Gastrocnemius medialis (tissue), 4 donors: ENCODE measurements around the gene PPM1E. TPM values are rescaled to one million over a fixed set of nuclear protein-coding genes. Genes with fewer than 3 reads are reported as not detected.

Experiments used
- ATAC-seq, 2 donors: fragments of 150-250 bp; one replicate each; pipeline ENCODE4 v1.9.1; 2016
- DNase-seq, 2 donors: peaks; one replicate each; pipeline ENCODE4 v3.0.0-alpha.2; 2019
- H3K27ac ChIP-seq, 4 donors: fragments of 200-600 bp; sonication (generic); 1 replicate in 1 of 4; 2 replicates in 3 of 4; pipeline ENCODE4 v1.5.1; 2016 to 2018; ENCODE audit warnings: mild to moderate bottlenecking in 2 of 4, moderate library complexity in 1 of 4
- H3K27me3 ChIP-seq, 3 donors: fragments of 200-600 bp; sonication (generic) in 2 of 3; 1 replicate in 1 of 3; 2 replicates in 2 of 3; pipeline versions ENCODE4 v1.5.1 to v1.6.0; 2016 to 2019; ENCODE audit warnings: mild to moderate bottlenecking in 1 of 3, moderate library complexity in 1 of 3
- H3K36me3 ChIP-seq, 2 donors: fragments of 200-600 bp; sonication (generic) in 1 of 2; one replicate each; pipeline ENCODE4 v1.5.1; 2017 to 2018
- H3K4me1 ChIP-seq, 2 donors: fragments of 200-600 bp; sonication (generic) in 1 of 2; one replicate each; pipeline ENCODE4 v1.5.1; 2016 to 2017; ENCODE audit warnings: mild to moderate bottlenecking in 2 of 2
- H3K4me3 ChIP-seq, 4 donors: fragments of 200-600 bp; sonication (generic) in 3 of 4; 1 replicate in 1 of 4; 2 replicates in 3 of 4; pipeline ENCODE4 v1.5.1; 2016 to 2019; ENCODE audit warnings: mild to moderate bottlenecking in 2 of 4
- H3K9me3 ChIP-seq, 3 donors: fragments of 200-600 bp; sonication (generic) in 2 of 3; 1 replicate in 1 of 3; 2 replicates in 2 of 3; pipeline ENCODE4 v1.5.1; 2016 to 2019
- CTCF ChIP-seq, 5 experiments: fragments of 450-650 bp in 3 of 5; fragments of 200-600 bp in 2 of 5; sonication (generic) in 2 of 5; IDR thresholded peaks in 4 of 5; conservative IDR thresholded peaks in 1 of 5; 1 replicate in 4 of 5; 2 replicates in 1 of 5; pipeline ENCODE4 v1.5.1; 2016 to 2019; ENCODE audit warnings: antibody characterized with exemption in 5 of 5, mild to moderate bottlenecking in 3 of 5, moderate library complexity in 3 of 5
- POLR2A ChIP-seq, 2 donors: fragments of 450-650 bp; IDR thresholded peaks; one replicate each; pipeline ENCODE4 v1.6.1; 2017; ENCODE audit warnings: antibody characterized with exemption in 2 of 2, mild to moderate bottlenecking in 2 of 2, moderate library complexity in 2 of 2
- in situ Hi-C, 4 donors: fragments of 200-750 bp; cut with MboI; loops; one replicate each; pipeline versions ENCODE4 v1.15.0 to v1.8.0; 2017; ENCODE audit warnings: low sequenced_read_pairs in 4 of 4
- intact Hi-C: fragments of 100-400 bp; cut with DNase I; formaldehyde crosslinking; loops from one replicate; pipeline ENCODE4 v1.15.1; 2023; ENCODE audit warnings: low total_unique reads
- total RNA-seq, 4 donors: library from RNA; depleted of rRNA; stranded (reverse); fragments of >200 nt; gene quantifications; one replicate each; pipeline versions ENCODE4 v1.1.0 to v1.2.3, GENCODE V29; 2016

The PPM1E gene
- total RNA-seq, 4 donors from 2014 or later = 0.04 to 0.07 TPM; not detected in 2

- DNase-seq (no peak), ATAC-seq (no peak)
- intact Hi-C loops (no loop called here), in situ Hi-C loops (no loop called here)
- no peaks in the 10 kb centered on the region for H3K27me3 ChIP-seq
- no peak overlapping the region for H3K27ac ChIP-seq
- H3K36me3 ChIP-seq = no peaks in the 10 kb centered on the region
- H3K4me3 ChIP-seq = no peak overlapping the region
- TF ChIP-seq CTCF (IDR thresholded peaks at IDR 0.05 in 4 of 5, conservative IDR thresholded peaks at IDR 0.05 in 1 of 5) (no peak), POLR2A (IDR thresholded peaks at IDR 0.05) (no peak)
- H3K4me1 ChIP-seq = no peaks in the 10 kb centered on the region
- no peaks in the 10 kb centered on the region for H3K9me3 ChIP-seq
These were observed 53.9 kb downstream of the PPM1E start for GRCh38 chr17:58809564-58809936.

GRCh38 chr17:58811290-58811689 is 55.6 kb downstream of the PPM1E start:
- ATAC-seq (no peak), DNase-seq (no peak)
- Histone ChIP-seq H3K4me3 (no peak overlapping the region), H3K27me3 (no peaks in the 10 kb centered on the region), H3K27ac (no peak overlapping the region), H3K4me1 (no peaks in the 10 kb centered on the region), H3K9me3 (no peaks in the 10 kb centered on the region), H3K36me3 (no peaks in the 10 kb centered on the region)
- intact Hi-C loops = no loop called here
- TF ChIP-seq CTCF (IDR thresholded peaks at IDR 0.05 in 4 of 5, conservative IDR thresholded peaks at IDR 0.05 in 1 of 5) (no peak), POLR2A (IDR thresholded peaks at IDR 0.05) (no peak)
- in situ Hi-C loops = no loop called here

GRCh38 chr17:58813712-58814111 is 58.1 kb downstream of the PPM1E start:
- no peaks in the 10 kb centered on the region for H3K36me3 ChIP-seq
- TF ChIP-seq POLR2A (IDR thresholded peaks at IDR 0.05) (no peak), CTCF (IDR thresholded peaks at IDR 0.05 in 4 of 5, conservative IDR thresholded peaks at IDR 0.05 in 1 of 5) (no peak)
- H3K9me3 ChIP-seq = no peaks in the 10 kb centered on the region
- H3K4me3 ChIP-seq = no peak overlapping the region
- H3K4me1 ChIP-seq = no peaks in the 10 kb centered on the region
- H3K27ac ChIP-seq = no peak overlapping the region
- in situ Hi-C loops = no loop called here
- intact Hi-C loops = no loop called here
- ATAC-seq (no peak), DNase-seq (no peak)
- H3K27me3 ChIP-seq = no peaks in the 10 kb centered on the region

- no peak overlapping the region for H3K4me3 ChIP-seq
- TF ChIP-seq CTCF (IDR thresholded peaks at IDR 0.05 in 4 of 5, conservative IDR thresholded peaks at IDR 0.05 in 1 of 5) = no peak
- TF ChIP-seq POLR2A (IDR thresholded peaks at IDR 0.05) = no peak
- H3K27me3 ChIP-seq = no peaks in the 10 kb centered on the region
- no peak overlapping the region for H3K27ac ChIP-seq
- no peak for ATAC-seq
- H3K4me1 ChIP-seq = no peaks in the 10 kb centered on the region
- no peaks in the 10 kb centered on the region for H3K36me3 ChIP-seq
- intact Hi-C loops = no loop called here
- in situ Hi-C loops = no loop called here
- DNase-seq = no peak
- no peaks in the 10 kb centered on the region for H3K9me3 ChIP-seq
These were observed 63.0 kb downstream of the PPM1E start for GRCh38 chr17:58818654-58819053.
